GM15510 (cell line): Measurements from ENCODE around the gene TEAD1.

Experiments
- POLR2A ChIP-seq: IDR thresholded peaks from 3 replicates; pipeline ENCODE4 v1.6.1; 2011; ENCODE audit warnings: borderline replicate concordance; ENCODE audit not compliant: insufficient read length; ENCODE audit errors: extremely low read depth

Gene TEAD1

DNA sequence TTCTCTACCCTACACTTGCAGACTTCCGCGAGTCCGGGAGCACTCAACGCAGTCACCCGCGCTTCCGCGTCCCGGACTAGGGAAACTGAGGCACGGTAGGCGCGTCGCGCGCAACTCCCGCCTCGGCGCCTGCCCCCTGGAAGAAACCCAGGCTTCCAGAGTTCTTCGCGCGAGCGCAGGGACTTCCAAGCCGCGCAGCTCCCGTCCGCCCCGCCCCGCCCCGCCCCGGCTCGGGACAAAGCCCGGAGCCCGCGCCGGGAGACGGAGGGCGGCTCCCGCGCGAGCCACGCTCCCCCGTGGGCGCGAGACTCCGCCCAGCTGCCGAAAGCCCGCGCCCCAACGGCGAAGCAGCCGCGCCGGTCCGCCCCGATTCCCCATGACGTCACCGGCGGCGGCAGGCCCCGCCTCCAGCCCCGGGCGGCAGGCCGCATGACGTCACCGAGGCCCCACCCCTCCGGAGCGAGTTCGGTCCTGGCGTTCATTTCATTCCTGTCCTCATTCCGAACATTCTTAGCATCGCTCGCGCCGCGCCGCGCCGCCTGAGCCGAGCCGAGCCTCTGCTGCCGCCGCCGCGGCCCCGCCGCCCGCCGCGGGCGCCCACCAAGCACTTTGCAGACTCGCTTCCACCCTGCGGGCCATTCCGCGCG, at the start of gene TEAD1:
Gene TEAD1, plus strand, starts transcription at position 498 of the 647 bp plus-strand sequence.
- no peak for TF ChIP-seq POLR2A

DNA sequence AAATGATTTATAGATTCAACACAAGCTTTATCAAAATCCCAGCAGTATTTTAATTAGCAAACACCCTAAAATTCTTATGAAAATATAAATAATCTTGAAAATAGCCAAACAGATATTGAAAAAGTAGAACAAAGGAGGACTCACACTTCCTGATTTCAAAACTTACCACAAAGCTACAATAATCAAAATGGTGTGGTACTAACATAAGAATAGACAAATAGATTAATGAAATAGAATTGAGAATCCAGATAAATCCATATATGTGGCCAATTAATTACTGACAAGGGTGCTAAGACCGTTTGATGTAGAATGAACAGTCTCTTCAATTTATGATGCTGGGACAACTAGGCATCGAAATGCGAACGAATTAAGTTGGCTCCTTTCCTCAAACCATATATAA, 49.6 kb upstream of the TEAD1 start:
- no peak for TF ChIP-seq POLR2A

- no peak for TF ChIP-seq POLR2A
Observed at GRCh38 chr11:12625438-12626071, 48.7 kb upstream of the TEAD1 start.

GRCh38 chr11:12626616-12627015, 47.6 kb upstream of the TEAD1 start:
- TF ChIP-seq POLR2A: no peak

DNA sequence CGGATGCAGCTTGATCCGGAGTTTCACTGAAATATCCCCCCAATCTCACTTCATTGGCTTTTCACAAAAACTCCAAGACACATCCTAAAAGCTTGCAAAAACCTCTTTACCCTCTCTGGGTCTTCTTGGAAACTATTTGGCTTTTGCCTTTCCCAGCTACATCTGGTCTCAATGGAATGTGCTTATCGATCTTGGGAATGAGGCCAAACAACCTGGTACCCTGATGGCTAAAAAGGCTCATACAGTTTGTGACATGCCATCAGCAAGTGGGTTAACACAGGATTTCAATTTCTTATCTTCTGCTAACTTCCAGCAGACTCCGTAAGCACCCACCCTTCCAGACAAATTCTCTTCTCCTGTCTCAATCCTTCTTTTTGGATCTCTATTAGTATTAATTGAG, 45.9 kb upstream of the TEAD1 start:
- no peak for TF ChIP-seq POLR2A

DNA sequence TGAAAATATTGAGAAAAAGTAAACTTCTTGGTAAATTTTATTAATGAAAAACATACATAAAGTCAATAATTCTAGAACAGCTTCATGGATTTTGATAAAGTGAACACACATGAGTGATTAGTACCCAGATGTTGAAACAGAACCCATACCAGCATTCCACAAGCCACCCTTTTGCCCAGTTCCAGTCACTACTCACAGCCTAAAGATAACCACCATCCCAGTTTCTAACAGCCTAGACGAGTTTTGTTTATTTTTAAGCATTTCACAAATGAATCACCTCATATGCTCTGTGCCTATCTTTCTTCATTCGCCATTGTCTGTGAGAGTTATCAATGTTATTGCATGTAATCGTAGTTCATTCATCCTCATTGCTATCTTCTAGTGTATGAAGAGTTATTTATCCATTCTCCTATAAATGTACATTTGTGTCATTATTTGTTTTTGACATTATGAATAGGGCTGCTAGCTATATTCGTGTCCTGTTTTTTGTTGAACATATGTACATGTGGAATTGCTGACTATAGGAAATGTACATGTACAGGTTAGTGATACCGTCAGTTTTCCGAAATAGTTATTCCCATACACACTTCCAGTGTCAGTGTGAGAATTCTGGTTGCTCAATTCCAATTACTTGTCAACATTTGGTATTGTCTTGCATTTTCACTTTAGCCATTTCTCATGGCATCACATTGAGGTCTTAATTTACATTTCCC, 44.5 kb upstream of the TEAD1 start:
- TF ChIP-seq POLR2A: no peak

GRCh38 chr11:12631651-12632050, 42.6 kb upstream of the TEAD1 start:
- no peak for TF ChIP-seq POLR2A

DNA sequence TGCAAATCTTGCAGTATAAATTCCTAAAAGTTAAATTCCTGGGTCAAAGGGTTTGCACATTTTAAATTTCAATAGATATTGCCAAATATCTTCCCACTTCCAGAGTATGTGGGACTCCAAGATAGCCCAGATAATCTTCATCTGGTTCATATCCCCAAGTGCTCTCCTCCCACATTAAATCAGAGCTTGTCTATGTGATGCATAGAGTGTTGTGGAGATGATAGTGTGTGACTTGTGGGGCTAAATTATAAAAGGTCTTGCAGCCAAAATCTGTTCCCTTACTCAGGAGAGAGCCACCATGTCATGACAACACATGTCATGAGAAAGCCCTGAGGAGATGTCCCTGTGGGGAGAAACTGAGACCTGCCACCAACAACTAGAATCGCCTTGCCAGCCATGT, 39.9 kb upstream of the TEAD1 start:
- TF ChIP-seq POLR2A: no peak

- TF ChIP-seq POLR2A: no peak
Observed at GRCh38 chr11:12636871-12637410, 37.3 kb upstream of the TEAD1 start.

GRCh38 chr11:12639388-12639787, 34.8 kb upstream of the TEAD1 start:
- no peak for TF ChIP-seq POLR2A

- TF ChIP-seq POLR2A: no peak
Observed at GRCh38 chr11:12640355-12640754, 33.9 kb upstream of the TEAD1 start.

GRCh38 chr11:12640926-12641849, 33.0 kb upstream of the TEAD1 start:
- TF ChIP-seq POLR2A: no peak

GRCh38 chr11:12642040-12642439, 32.2 kb upstream of the TEAD1 start:
- TF ChIP-seq POLR2A: no peak

DNA sequence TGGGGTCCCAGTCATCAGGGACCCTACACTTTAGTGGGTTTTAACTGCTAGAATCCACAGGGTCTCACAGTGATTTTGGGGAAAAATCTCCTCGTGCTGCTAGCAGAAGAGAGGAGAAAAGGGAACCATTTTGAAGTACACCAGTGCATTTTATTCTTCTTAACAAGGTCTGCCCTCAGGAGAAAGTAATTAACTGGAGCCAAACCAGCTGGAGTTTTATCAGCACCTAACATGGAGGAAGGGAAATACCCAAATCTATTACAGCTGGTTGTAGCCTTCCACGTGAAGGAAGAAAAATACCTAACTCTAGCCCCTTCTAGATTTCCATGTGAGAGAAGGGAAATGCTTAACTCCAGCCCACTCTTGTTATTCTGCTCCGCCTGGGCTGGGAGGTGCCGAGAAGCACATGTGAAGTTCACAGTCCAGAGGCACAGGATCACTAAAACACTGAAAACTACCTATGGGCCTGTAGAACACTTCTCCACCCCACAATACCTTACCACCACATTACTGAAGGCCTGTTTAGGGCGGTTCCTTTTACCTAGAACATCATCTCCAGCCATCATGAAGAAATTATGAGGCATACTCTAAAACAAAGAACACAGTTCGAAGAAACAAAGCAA, 31.3 kb upstream of the TEAD1 start:
- TF ChIP-seq POLR2A: no peak
